Measurements from ENCODE around the gene TMEM187.

DNA sequence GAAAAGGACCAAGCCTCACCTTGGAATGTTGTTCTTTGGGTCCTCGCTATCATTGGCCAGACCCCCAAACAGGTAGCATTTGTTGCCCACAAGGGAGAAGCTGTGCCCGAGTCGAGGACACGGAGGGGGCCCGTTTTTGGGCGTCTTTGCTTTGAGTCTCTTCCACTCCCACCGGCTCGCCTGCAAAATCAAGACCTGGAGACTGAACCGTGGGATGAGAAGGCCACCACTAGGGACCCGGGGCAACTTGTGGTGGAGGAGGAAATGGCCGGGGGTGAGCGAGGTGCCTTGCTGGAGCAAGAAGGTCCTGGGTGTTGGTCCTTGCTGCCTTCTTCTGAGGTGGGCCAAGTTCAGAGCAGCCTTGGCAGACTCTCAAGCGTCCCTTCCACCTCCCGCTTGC is 8.4 kb upstream of the TMEM187 start:
- TF ChIP-seq CTCF (conservative IDR thresholded peaks at IDR 0.05) (no peak), ZFX (IDR thresholded peaks at IDR 0.05) (no peak)
